Measurements from ENCODE around the gene CLDN20.

- no peak for TF ChIP-seq POLR2A (IDR thresholded peaks at IDR 0.05)
- no peak for TF ChIP-seq CTCF (IDR thresholded peaks at IDR 0.05)
Observed at GRCh38 chr6:155324993-155325392, 61.2 kb downstream of the CLDN20 start.

Measured in testis (tissue), 2 donors.